Measurements from ENCODE around the gene ZC3H13. TPM values are rescaled to one million over a fixed set of nuclear protein-coding genes. Genes with fewer than 3 reads are reported as not detected.

The ZC3H13 gene
- total and polyA plus RNA-seq, 2 of the 8 experiments (the other 6 are each of a cell fraction or from before 2014, with no cell fraction given) = 5.1 to 57.8 TPM

DNA sequence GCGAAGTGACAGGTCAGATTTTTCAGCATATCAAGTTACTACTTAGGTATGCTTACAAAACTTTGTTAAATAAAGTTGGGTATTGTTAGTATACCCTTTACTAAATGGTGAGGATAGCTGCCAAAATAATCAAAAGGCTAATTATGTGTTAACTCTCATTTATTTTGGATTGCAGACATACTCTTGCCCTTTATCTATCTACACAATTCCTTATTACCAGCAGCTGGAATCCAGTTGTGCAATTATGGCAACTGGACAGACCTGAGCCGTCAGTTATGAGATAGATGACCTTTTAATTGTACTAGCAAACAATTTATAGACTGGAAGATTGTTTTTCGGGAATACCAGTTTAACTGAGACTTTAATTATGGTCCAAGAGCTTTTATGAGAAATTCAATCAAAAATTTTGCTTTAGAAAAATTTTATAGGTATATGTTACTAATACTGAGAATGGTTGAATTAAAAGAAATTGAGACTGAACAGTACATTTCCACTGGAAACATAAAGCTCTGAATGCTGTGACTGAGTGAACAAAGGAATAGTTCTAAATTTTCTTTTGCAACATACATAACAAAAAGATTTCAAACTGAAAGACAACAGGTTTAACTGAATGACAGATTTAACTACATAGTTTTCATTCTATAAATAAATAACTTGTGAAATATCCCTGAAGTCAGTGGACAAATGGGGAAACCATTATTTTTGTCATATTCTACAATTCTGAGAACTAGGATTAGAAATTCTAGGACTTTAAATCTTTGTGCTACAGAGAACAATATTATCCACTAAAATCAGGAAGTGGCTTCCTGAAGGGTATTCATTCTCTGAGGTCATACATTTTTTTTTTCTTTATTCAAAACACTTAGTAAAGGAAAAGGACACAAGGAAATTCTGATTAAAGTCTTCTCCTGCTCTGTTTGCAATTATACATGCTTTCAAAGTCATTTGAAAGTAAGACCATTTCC lies 97.4 kb downstream of the ZC3H13 start:
- FAIRE-seq = no peak
- Histone ChIP-seq H3K27me3 (replicated peaks in 1 of 4; ENCODE audit: control insufficient read depth in 3 of 4, extremely low read depth in 1 of 4, insufficient read depth in 3 of 4, low read length in 3 of 4) (no peaks in the 10 kb centered on the region), H3K56ac (replicated peaks; ENCODE audit: insufficient read length, low read depth, low read length) (no peak overlapping the region), H3K4me2 (ENCODE audit: insufficient read depth in 1 of 2, low read depth in 2 of 2, low read length in 2 of 2) (no peak overlapping the region), H3K23ac (ENCODE audit: insufficient read length) (no peak overlapping the region), H2AFZ (ENCODE audit: low read length) (no peak overlapping the region), H3K4me1 (replicated peaks in 1 of 4; ENCODE audit: control insufficient read depth in 3 of 4, insufficient read depth in 4 of 4, low read length in 3 of 4) (no peaks in the 10 kb centered on the region), H4K5ac (ENCODE audit: insufficient read length, low read depth, low read length) (no peak overlapping the region), H3K4ac (replicated peaks; ENCODE audit: insufficient read length, low read depth, low read length) (no peak overlapping the region), H2BK20ac (ENCODE audit: low read length) (no peak overlapping the region), H3K36me3 (ENCODE audit: control insufficient read depth in 2 of 4, insufficient read depth in 4 of 4, low read length in 3 of 4) (peaks cover 0 to 42% (median 8%) of the 10 kb centered on the region in 4 experiments; a peak in 5 of 8 replicates), H2BK120ac (replicated peaks; ENCODE audit: low read depth, low read length) (no peak overlapping the region), H2BK12ac (ENCODE audit: low read depth, low read length) (no peak overlapping the region), H3K23me2 (ENCODE audit: low read depth, low read length) (no peaks in the 10 kb centered on the region), H3K14ac (ENCODE audit: insufficient read length) (no peak overlapping the region), H3K18ac (ENCODE audit: extremely low read depth, low read length) (no peak overlapping the region), H3K79me2 (ENCODE audit: control insufficient read depth in 1 of 2, insufficient read depth in 2 of 2, low read length in 2 of 2) (no peaks in the 10 kb centered on the region), H4K20me1 (replicated peaks in 1 of 2; ENCODE audit: control insufficient read depth in 1 of 2, insufficient read depth in 2 of 2, low read length in 2 of 2) (peaks cover 0 to 2% of the 10 kb centered on the region in 2 experiments), H2AK5ac (ENCODE audit: low read depth, low read length) (no peak overlapping the region), H3K27ac (ENCODE audit: low read depth, low read length) (no peak overlapping the region), H3K4me3 (ENCODE audit: extremely low read depth in 1 of 4, insufficient read depth in 2 of 4, low read depth in 3 of 4, low read length in 4 of 4) (no peak overlapping the region), H3K9me3 (ENCODE audit: insufficient read depth in 2 of 2, low read depth in 1 of 2, low read length in 1 of 2) (no peaks in the 10 kb centered on the region), H2BK5ac (ENCODE audit: low read depth, low read length) (no peak overlapping the region), H3K79me1 (ENCODE audit: low read depth, low read length) (no peaks in the 10 kb centered on the region), H3K9ac (replicated peaks in 1 of 4; ENCODE audit: extremely low read depth in 1 of 4, low read depth in 3 of 4, low read length in 3 of 4) (no peak overlapping the region), H4K8ac (ENCODE audit: extremely low read depth, insufficient read depth, low read length) (no peak overlapping the region), H4K91ac (replicated peaks; ENCODE audit: insufficient read length, low read length) (no peak overlapping the region), H2BK15ac (ENCODE audit: low read length) (no peak overlapping the region)
- 92% methylated on average over 3 of the region's 3 CpGs; no CpG with 5 or more reads in 1 of the 2 experiments for WGBS, 2 experiments (ENCODE audit: extremely low coverage in 1 of 2, insufficient coverage in 1 of 2, insufficient read length in 1 of 2, insufficient replicate concordance in 2 of 2, low coverage in 1 of 2, low lambda C conversion rate in 2 of 2, missing lambda C conversion rate in 1 of 2)
- no peak for DNase-seq (ENCODE audit: low read depth in 1 of 2, low spot score in 2 of 2)
- ChIA-PET POLR2A (ENCODE audit: partially characterized antibody) (no interaction called here), CTCF (ENCODE audit: partially characterized antibody) (interaction anchor here (0.6 to 3.0 kb wide), 3 partner anchors 19 to 226 kb away, joined by 3 to 6 read pairs (median 4); no protein-coding TSS in a partner anchor)
- TF ChIP-seq, protein P1, sequence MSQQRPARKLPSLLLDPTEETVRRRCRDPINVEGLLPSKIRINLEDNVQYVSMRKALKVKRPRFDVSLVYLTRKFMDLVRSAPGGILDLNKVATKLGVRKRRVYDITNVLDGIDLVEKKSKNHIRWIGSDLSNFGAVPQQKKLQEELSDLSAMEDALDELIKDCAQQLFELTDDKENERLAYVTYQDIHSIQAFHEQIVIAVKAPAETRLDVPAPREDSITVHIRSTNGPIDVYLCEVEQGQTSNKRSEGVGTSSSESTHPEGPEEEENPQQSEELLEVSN (IDR thresholded peaks at IDR 0.05) = no peak
- TF ChIP-seq SAP30 (IDR thresholded peaks at IDR 0.05; ENCODE audit: insufficient read depth, insufficient replicate concordance, low read length) = no peak
- no peak for TF ChIP-seq BCL11A (IDR thresholded peaks at IDR 0.05; ENCODE audit: low read depth in 2 of 2, low read length in 2 of 2)
- TF ChIP-seq YY1 (IDR thresholded peaks at IDR 0.05; ENCODE audit: low read depth, low read length) = no peak
- no peak for TF ChIP-seq CTBP2 (IDR thresholded peaks at IDR 0.05; ENCODE audit: borderline replicate concordance, insufficient read depth, insufficient read length, low read length)
- no peak for TF ChIP-seq POLR2AphosphoS5 (IDR thresholded peaks at IDR 0.05; ENCODE audit: low read depth, low read length)
- TF ChIP-seq TEAD4 (IDR thresholded peaks at IDR 0.05; ENCODE audit: low read depth, low read length) = no peak
- TF ChIP-seq PHF8 (conservative IDR thresholded peaks at IDR 0.05; ENCODE audit: low read depth, low read length) = no peak
- TF ChIP-seq POLR2A (IDR thresholded peaks at IDR 0.05; ENCODE audit: control extremely low read depth in 1 of 2, low read depth in 2 of 2, low read length in 2 of 2) = no peak
- no peak for TF ChIP-seq CREB1 (IDR thresholded peaks at IDR 0.05)
- no peak for TF ChIP-seq TAF1 (IDR thresholded peaks at IDR 0.05; ENCODE audit: low read depth, low read length)
- no peak for TF ChIP-seq RXRA (IDR thresholded peaks at IDR 0.05; ENCODE audit: insufficient read depth, low read depth, low read length)

All from H1 (cell line).